Subcutaneous abdominal adipose tissue (tissue), 5 donors: ENCODE data around the gene JRKL.
A peak's percentile ranks its signal among the peaks of the same experiment; 100 is the strongest.

Source experiments
- H3K27ac ChIP-seq: one replicate; pipeline ENCODE4 v1.7.0; 2013; ENCODE audit warnings: low read depth, mild to moderate bottlenecking, inconsistent platforms, low read length, moderate library complexity
- H3K27me3 ChIP-seq, 5 donors: one replicate each; pipeline ENCODE4 v1.7.0; 2013; ENCODE audit warnings: low read length in 5 of 5, inconsistent platforms in 1 of 5; ENCODE audit not compliant: control insufficient read depth in 5 of 5, insufficient read depth in 4 of 5
- H3K36me3 ChIP-seq, 5 donors: one replicate each; pipeline ENCODE4 v1.7.0; 2013; ENCODE audit warnings: low read length in 5 of 5; ENCODE audit not compliant: control insufficient read depth in 5 of 5, insufficient read depth in 5 of 5
- H3K4me1 ChIP-seq, 5 donors: one replicate each; pipeline ENCODE4 v1.7.0; 2013; ENCODE audit warnings: low read length in 5 of 5, mild to moderate bottlenecking in 3 of 5, moderate library complexity in 1 of 5; ENCODE audit not compliant: control insufficient read depth in 5 of 5, insufficient read depth in 5 of 5
- H3K4me3 ChIP-seq, 5 donors: one replicate each; pipeline ENCODE4 v1.7.0; 2013; ENCODE audit warnings: low read length in 5 of 5, low read depth in 1 of 5
- H3K9ac ChIP-seq, 5 donors: one replicate each; pipeline ENCODE4 v1.7.0; 2013; ENCODE audit warnings: low read length in 5 of 5, mild to moderate bottlenecking in 4 of 5, moderate library complexity in 3 of 5
- H3K9me3 ChIP-seq, 5 donors: one replicate each; pipeline ENCODE4 v1.7.0; 2013; ENCODE audit warnings: low read length in 5 of 5; ENCODE audit not compliant: control insufficient read depth in 5 of 5
- donor health status: healthy.
- donor health status: healthy.
- donor health status: healthy.
- donor health status: healthy.
- donor health status: healthy.

JRKL gene

GRCh38 chr11:96365493-96365892 is 24.3 kb upstream of the JRKL start:
- H3K4me3 ChIP-seq = no peak overlapping the region
- peaks cover 10 to 36% (median 35%) of the 10 kb centered on the region in 5 donors for H3K36me3 ChIP-seq

GRCh38 chr11:96366024-96366423 is 23.8 kb upstream of the JRKL start:
- Histone ChIP-seq H3K4me3 (no peak overlapping the region), H3K4me1 (no peaks in the 10 kb centered on the region), H3K36me3 (peaks cover 10 to 41% (median 40%) of the 10 kb centered on the region in 5 donors)

More at GRCh38 chr11:96365493-96365892, 24.3 kb upstream of the JRKL start:
- H3K9me3 ChIP-seq = peaks cover 0 to 4% (median 0%) of the 10 kb centered on the region in 5 donors
- H3K9ac ChIP-seq = no peak overlapping the region
- H3K27ac ChIP-seq = no peak overlapping the region
- no peaks in the 10 kb centered on the region for H3K27me3 ChIP-seq
- no peaks in the 10 kb centered on the region for H3K4me1 ChIP-seq

GRCh38 chr11:96367342-96367741 is 22.5 kb upstream of the JRKL start:
- no peaks in the 10 kb centered on the region for H3K4me1 ChIP-seq
- H3K4me3 ChIP-seq = no peak overlapping the region
- H3K36me3 ChIP-seq = peaks cover 15 to 45% (median 37%) of the 10 kb centered on the region in 5 donors
- H3K27me3 ChIP-seq = no peaks in the 10 kb centered on the region
- peaks cover 0 to 4% (median 0%) of the 10 kb centered on the region in 5 donors for H3K9me3 ChIP-seq
- no peak overlapping the region for H3K27ac ChIP-seq
- H3K9ac ChIP-seq = no peak overlapping the region

More at GRCh38 chr11:96366024-96366423, 23.8 kb upstream of the JRKL start:
- H3K9me3 ChIP-seq = peaks cover 0 to 4% (median 0%) of the 10 kb centered on the region in 5 donors
- H3K9ac ChIP-seq = no peak overlapping the region
- no peak overlapping the region for H3K27ac ChIP-seq
- no peaks in the 10 kb centered on the region for H3K27me3 ChIP-seq

- Histone ChIP-seq H3K4me3 (no peak overlapping the region), H3K4me1 (peaks cover 0 to 2% (median 0%) of the 10 kb centered on the region in 5 donors), H3K27me3 (no peaks in the 10 kb centered on the region), H3K27ac (no peak overlapping the region), H3K9me3 (no peaks in the 10 kb centered on the region), H3K36me3 (peaks cover 13 to 29% (median 19%) of the 10 kb centered on the region in 5 donors), H3K9ac (no peak overlapping the region)
Observed at GRCh38 chr11:96373826-96374225, 16.0 kb upstream of the JRKL start.

GRCh38 chr11:96376796-96377195 is 13.0 kb upstream of the JRKL start:
- no peak overlapping the region for H3K27ac ChIP-seq
- peaks cover 0 to 2% (median 0%) of the 10 kb centered on the region in 5 donors for H3K4me1 ChIP-seq
- H3K9me3 ChIP-seq = no peaks in the 10 kb centered on the region
- peaks cover 12 to 29% (median 15%) of the 10 kb centered on the region in 5 donors for H3K36me3 ChIP-seq
- H3K27me3 ChIP-seq = no peaks in the 10 kb centered on the region
- no peak overlapping the region for H3K9ac ChIP-seq
- H3K4me3 ChIP-seq = no peak overlapping the region

- Histone ChIP-seq H3K4me1 (peaks cover 0 to 16% (median 11%) of the 10 kb centered on the region in 5 donors), H3K27ac (no peak overlapping the region), H3K4me3 (no peak overlapping the region), H3K9me3 (no peaks in the 10 kb centered on the region), H3K9ac (no peak overlapping the region), H3K36me3 (peaks cover 9 to 30% (median 16%) of the 10 kb centered on the region in 5 donors), H3K27me3 (no peaks in the 10 kb centered on the region)
Observed at GRCh38 chr11:96384156-96384555, 5.7 kb upstream of the JRKL start.

- peaks cover 0 to 18% (median 11%) of the 10 kb centered on the region in 5 donors for H3K4me1 ChIP-seq
- no peaks in the 10 kb centered on the region for H3K27me3 ChIP-seq
- H3K27ac ChIP-seq = no peak overlapping the region
- no peaks in the 10 kb centered on the region for H3K9me3 ChIP-seq
- peak overlapping the region in 1 of 5 donors; percentile 11 for H3K9ac ChIP-seq
- H3K4me3 ChIP-seq = no peak overlapping the region
- peaks cover 9 to 27% (median 16%) of the 10 kb centered on the region in 5 donors for H3K36me3 ChIP-seq
Observed at GRCh38 chr11:96385187-96385586, 4.6 kb upstream of the JRKL start.

GRCh38 chr11:96388891-96389719 is 708 bp upstream of the JRKL start:
- Histone ChIP-seq H3K4me3 (peak overlapping the region; percentile 91 to 96 (median 95)), H3K27me3 (no peaks in the 10 kb centered on the region), H3K9ac (peak overlapping the region; percentile 66 to 98 (median 96)), H3K36me3 (peaks cover 0 to 10% (median 4%) of the 10 kb centered on the region in 5 donors), H3K9me3 (no peaks in the 10 kb centered on the region), H3K27ac (peak overlapping the region; percentile 90), H3K4me1 (peaks cover 0 to 25% (median 22%) of the 10 kb centered on the region in 5 donors)

- Histone ChIP-seq H3K4me1 (peaks cover 0 to 25% (median 22%) of the 10 kb centered on the region in 5 donors), H3K9ac (peak overlapping the region; percentile 73 to 98 (median 96)), H3K27ac (peak overlapping the region; percentile 90), H3K9me3 (no peaks in the 10 kb centered on the region), H3K4me3 (peak overlapping the region; percentile 91 to 98 (median 95)), H3K27me3 (no peaks in the 10 kb centered on the region), H3K36me3 (peaks cover 0 to 3% (median 0%) of the 10 kb centered on the region in 5 donors)
Observed at GRCh38 chr11:96390488-96390792, 627 bp downstream of the JRKL start.

GRCh38 chr11:96391698-96392307 is 2.0 kb downstream of the JRKL start:
- Histone ChIP-seq H3K4me1 (peaks cover 0 to 25% (median 22%) of the 10 kb centered on the region in 5 donors), H3K36me3 (peaks cover 0 to under 1% (median 0%) of the 10 kb centered on the region in 5 donors), H3K9me3 (no peaks in the 10 kb centered on the region), H3K27ac (no peak overlapping the region), H3K9ac (no peak overlapping the region), H3K4me3 (no peak overlapping the region), H3K27me3 (no peaks in the 10 kb centered on the region)
